ENCODE measurements around the gene ACTG2.

ACTG2 gene

GRCh38 chr2:73915437-73915993, 22.7 kb downstream of the ACTG2 start:
- Histone ChIP-seq H4K91ac (ENCODE audit: low read depth, low read length, poor library complexity) (no peak overlapping the region), H3K79me1 (ENCODE audit: low read depth, low read length) (no peaks in the 10 kb centered on the region), H3K4me1 (ENCODE audit: control insufficient read depth in 2 of 2, insufficient read depth in 1 of 2, low read depth in 1 of 2, low read length in 2 of 2) (no peaks in the 10 kb centered on the region), H2BK120ac (ENCODE audit: low read depth, low read length) (no peak overlapping the region), H3K4me3 (ENCODE audit: low read length in 2 of 2) (no peak overlapping the region), H2BK5ac (ENCODE audit: low read length) (no peak overlapping the region), H3K23ac (ENCODE audit: low read depth, low read length, poor library complexity) (no peak overlapping the region), H3K27me3 (ENCODE audit: control insufficient read depth in 3 of 3, insufficient read depth in 3 of 3, low read depth in 1 of 3, low read length in 3 of 3) (no peaks in the 10 kb centered on the region), H3K14ac (ENCODE audit: low read length) (no peak overlapping the region), H3K18ac (ENCODE audit: low read length) (no peak overlapping the region), H3K27ac (replicated peaks; ENCODE audit: low read length) (no peak overlapping the region), H2BK12ac (ENCODE audit: low read length) (no peak overlapping the region), H3K36me3 (replicated peaks in 1 of 2; ENCODE audit: control insufficient read depth in 2 of 2, insufficient read depth in 2 of 2, low read length in 2 of 2) (no peaks in the 10 kb centered on the region), H3K9ac (ENCODE audit: low read depth, low read length, poor library complexity) (no peak overlapping the region), H2AK5ac (ENCODE audit: low read depth, low read length) (no peak overlapping the region), H2BK15ac (ENCODE audit: low read length) (no peak overlapping the region), H2AFZ (ENCODE audit: low read length) (no peak overlapping the region), H3K4ac (ENCODE audit: low read length) (no peak overlapping the region), H3K4me2 (ENCODE audit: insufficient read depth, low read length, poor library complexity, severe bottlenecking) (no peak overlapping the region), H3K9me3 (replicated peaks in 1 of 2; ENCODE audit: control insufficient read depth in 2 of 2, insufficient read depth in 1 of 2, low read depth in 1 of 2, low read length in 2 of 2) (no peaks in the 10 kb centered on the region), H4K8ac (ENCODE audit: low read depth, low read length) (no peak overlapping the region)
- WGBS, 2 donors (ENCODE audit: extremely low coverage in 2 of 2, insufficient read length in 2 of 2, insufficient replicate concordance in 1 of 2), result no CpG with 5 or more reads among the region's 5 CpGs
- no peak for DNase-seq (ENCODE audit: low spot score)

- H3K27ac ChIP-seq (replicated peaks; ENCODE audit: low read length), result no peak overlapping the region
- H2AK5ac ChIP-seq (ENCODE audit: low read depth, low read length), result no peak overlapping the region
- H4K8ac ChIP-seq (ENCODE audit: low read depth, low read length), result no peak overlapping the region
- no peak overlapping the region for H2BK120ac ChIP-seq (ENCODE audit: low read depth, low read length)
- DNase-seq (ENCODE audit: low spot score), result no peak
- H3K14ac ChIP-seq (ENCODE audit: low read length), result no peak overlapping the region
- H3K36me3 ChIP-seq (replicated peaks in 1 of 2; ENCODE audit: control insufficient read depth in 2 of 2, insufficient read depth in 2 of 2, low read length in 2 of 2), result no peaks in the 10 kb centered on the region
- H3K4me3 ChIP-seq (ENCODE audit: low read length in 2 of 2), result no peak overlapping the region
- no peak overlapping the region for H2AFZ ChIP-seq (ENCODE audit: low read length)
- no peak overlapping the region for H2BK15ac ChIP-seq (ENCODE audit: low read length)
- peaks cover 0 to 10% (median 0%) of the 10 kb centered on the region in 3 experiments for H3K27me3 ChIP-seq (ENCODE audit: control insufficient read depth in 3 of 3, insufficient read depth in 3 of 3, low read depth in 1 of 3, low read length in 3 of 3)
- H2BK12ac ChIP-seq (ENCODE audit: low read length), result no peak overlapping the region
- H4K91ac ChIP-seq (ENCODE audit: low read depth, low read length, poor library complexity), result no peak overlapping the region
- H3K9me3 ChIP-seq (replicated peaks in 1 of 2; ENCODE audit: control insufficient read depth in 2 of 2, insufficient read depth in 1 of 2, low read depth in 1 of 2, low read length in 2 of 2), result no peaks in the 10 kb centered on the region
- H3K4me1 ChIP-seq (ENCODE audit: control insufficient read depth in 2 of 2, insufficient read depth in 1 of 2, low read depth in 1 of 2, low read length in 2 of 2), result peaks cover 0 to 2% of the 10 kb centered on the region in 2 donors
- H3K9ac ChIP-seq (ENCODE audit: low read depth, low read length, poor library complexity), result no peak overlapping the region
- no peak overlapping the region for H3K23ac ChIP-seq (ENCODE audit: low read depth, low read length, poor library complexity)
- no peak overlapping the region for H3K4ac ChIP-seq (ENCODE audit: low read length)
- H2BK5ac ChIP-seq (ENCODE audit: low read length), result no peak overlapping the region
- no peak overlapping the region for H3K18ac ChIP-seq (ENCODE audit: low read length)
- no CpG with 5 or more reads among the region's 2 CpGs for WGBS, 2 donors (ENCODE audit: extremely low coverage in 2 of 2, insufficient read length in 2 of 2, insufficient replicate concordance in 1 of 2)
- H3K4me2 ChIP-seq (ENCODE audit: insufficient read depth, low read length, poor library complexity, severe bottlenecking), result no peak overlapping the region
- no peaks in the 10 kb centered on the region for H3K79me1 ChIP-seq (ENCODE audit: low read depth, low read length)
These were observed 23.9 kb downstream of the ACTG2 start for GRCh38 chr2:73916666-73917065.

GRCh38 chr2:73917296-73917695, 24.5 kb downstream of the ACTG2 start:
- Histone ChIP-seq H2BK120ac (ENCODE audit: low read depth, low read length) (no peak overlapping the region), H3K27me3 (ENCODE audit: control insufficient read depth in 3 of 3, insufficient read depth in 3 of 3, low read depth in 1 of 3, low read length in 3 of 3) (peaks cover 0 to 16% (median 0%) of the 10 kb centered on the region in 3 experiments), H3K36me3 (replicated peaks in 1 of 2; ENCODE audit: control insufficient read depth in 2 of 2, insufficient read depth in 2 of 2, low read length in 2 of 2) (no peaks in the 10 kb centered on the region), H3K9me3 (replicated peaks in 1 of 2; ENCODE audit: control insufficient read depth in 2 of 2, insufficient read depth in 1 of 2, low read depth in 1 of 2, low read length in 2 of 2) (no peaks in the 10 kb centered on the region), H4K91ac (ENCODE audit: low read depth, low read length, poor library complexity) (no peak overlapping the region), H3K18ac (ENCODE audit: low read length) (no peak overlapping the region), H2BK5ac (ENCODE audit: low read length) (no peak overlapping the region), H3K14ac (ENCODE audit: low read length) (no peak overlapping the region), H3K79me1 (ENCODE audit: low read depth, low read length) (no peaks in the 10 kb centered on the region), H3K4ac (ENCODE audit: low read length) (no peak overlapping the region), H2AFZ (ENCODE audit: low read length) (no peak overlapping the region), H2BK15ac (ENCODE audit: low read length) (no peak overlapping the region), H3K9ac (ENCODE audit: low read depth, low read length, poor library complexity) (no peak overlapping the region), H3K4me3 (ENCODE audit: low read length in 2 of 2) (no peak overlapping the region), H3K4me1 (ENCODE audit: control insufficient read depth in 2 of 2, insufficient read depth in 1 of 2, low read depth in 1 of 2, low read length in 2 of 2) (peaks cover 0 to 2% of the 10 kb centered on the region in 2 donors), H2AK5ac (ENCODE audit: low read depth, low read length) (no peak overlapping the region), H2BK12ac (ENCODE audit: low read length) (no peak overlapping the region), H4K8ac (ENCODE audit: low read depth, low read length) (no peak overlapping the region), H3K23ac (ENCODE audit: low read depth, low read length, poor library complexity) (no peak overlapping the region), H3K27ac (replicated peaks; ENCODE audit: low read length) (no peak overlapping the region), H3K4me2 (ENCODE audit: insufficient read depth, low read length, poor library complexity, severe bottlenecking) (no peak overlapping the region)
- WGBS, 2 donors (ENCODE audit: extremely low coverage in 2 of 2, insufficient read length in 2 of 2, insufficient replicate concordance in 1 of 2), result no CpG with 5 or more reads among the region's 2 CpGs
- no peak for DNase-seq (ENCODE audit: low spot score)

DNA sequence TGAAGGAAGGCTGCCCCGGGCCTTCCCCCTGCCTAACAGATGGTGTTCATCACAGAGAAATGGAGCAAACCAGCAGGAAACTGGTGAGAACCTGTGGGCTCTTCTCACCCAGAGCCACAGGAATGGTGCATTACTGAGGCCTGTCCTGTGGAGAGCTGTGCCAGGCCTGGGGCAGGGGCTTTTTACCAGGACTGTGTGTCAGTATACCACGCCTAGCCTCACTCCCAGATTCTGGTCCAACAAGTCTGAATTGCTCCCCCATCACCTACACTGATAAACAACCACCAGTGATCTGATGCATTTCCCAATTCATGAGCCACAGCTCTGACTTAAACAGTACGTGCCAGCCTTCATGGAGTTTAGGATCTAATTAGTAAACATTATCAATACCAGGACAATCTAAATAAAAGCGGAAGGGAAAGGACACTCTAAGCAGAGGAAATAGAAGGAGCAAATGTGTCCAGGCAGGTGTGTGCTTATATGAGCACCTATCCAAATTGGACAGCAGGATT, 24.9 kb downstream of the ACTG2 start:
- Histone ChIP-seq H3K27ac (replicated peaks; ENCODE audit: low read length) (no peak overlapping the region), H3K27me3 (ENCODE audit: control insufficient read depth in 3 of 3, insufficient read depth in 3 of 3, low read depth in 1 of 3, low read length in 3 of 3) (peaks cover 0 to 21% (median 0%) of the 10 kb centered on the region in 3 experiments), H2BK120ac (ENCODE audit: low read depth, low read length) (no peak overlapping the region), H3K79me1 (ENCODE audit: low read depth, low read length) (no peaks in the 10 kb centered on the region), H2AFZ (ENCODE audit: low read length) (no peak overlapping the region), H2AK5ac (ENCODE audit: low read depth, low read length) (no peak overlapping the region), H3K4me1 (ENCODE audit: control insufficient read depth in 2 of 2, insufficient read depth in 1 of 2, low read depth in 1 of 2, low read length in 2 of 2) (peaks cover 0 to 2% of the 10 kb centered on the region in 2 donors), H2BK12ac (ENCODE audit: low read length) (no peak overlapping the region), H2BK5ac (ENCODE audit: low read length) (no peak overlapping the region), H4K8ac (ENCODE audit: low read depth, low read length) (no peak overlapping the region), H3K14ac (ENCODE audit: low read length) (no peak overlapping the region), H2BK15ac (ENCODE audit: low read length) (no peak overlapping the region), H3K23ac (ENCODE audit: low read depth, low read length, poor library complexity) (no peak overlapping the region), H3K36me3 (replicated peaks in 1 of 2; ENCODE audit: control insufficient read depth in 2 of 2, insufficient read depth in 2 of 2, low read length in 2 of 2) (no peaks in the 10 kb centered on the region), H3K9me3 (replicated peaks in 1 of 2; ENCODE audit: control insufficient read depth in 2 of 2, insufficient read depth in 1 of 2, low read depth in 1 of 2, low read length in 2 of 2) (no peaks in the 10 kb centered on the region), H3K4ac (ENCODE audit: low read length) (no peak overlapping the region), H3K4me3 (ENCODE audit: low read length in 2 of 2) (no peak overlapping the region), H3K9ac (ENCODE audit: low read depth, low read length, poor library complexity) (no peak overlapping the region), H4K91ac (ENCODE audit: low read depth, low read length, poor library complexity) (no peak overlapping the region), H3K18ac (ENCODE audit: low read length) (no peak overlapping the region), H3K4me2 (ENCODE audit: insufficient read depth, low read length, poor library complexity, severe bottlenecking) (no peak overlapping the region)
- DNase-seq (ENCODE audit: low spot score), result no peak
- WGBS, 2 donors (ENCODE audit: extremely low coverage in 2 of 2, insufficient read length in 2 of 2, insufficient replicate concordance in 1 of 2), result no CpG with 5 or more reads among the region's 4 CpGs
